ENCODE measurements around the gene KIAA0586.
A peak's percentile ranks its signal among the peaks of the same experiment; 100 is the strongest.
"Not testable (repeated sequence)": the region's sequence is repeated elsewhere in the genome, so short reads cannot be mapped to it uniquely, and the experiment has no call there.

KIAA0586 gene

GRCh38 chr14:58427281-58428117 lies at the start of gene KIAA0586, which contains the start of gene TIMM9:
TSS of gene KIAA0586 (plus strand) at chr14:58427719. CDS start at chr14:58428265, 546 bp downstream.
TSS of gene TIMM9 (minus strand) at chr14:58427531. CDS start at chr14:58411945, 15,586 bp downstream.
- DNase-seq = peak; percentile 98

- DNase-seq = no peak
These were observed 36.7 kb upstream of the KIAA0586 start for GRCh38 chr14:58390830-58391229.

GRCh38 chr14:58395562-58395811 lies 32.0 kb upstream of the KIAA0586 start:
- no peak for DNase-seq

- peak; percentile 81 to 83 for DNase-seq
These were observed 31.4 kb upstream of the KIAA0586 start, which contains the start of gene TOMM20L for GRCh38 chr14:58395812-58396788. TSS of gene TOMM20L (plus strand) at chr14:58395930. CDS start at chr14:58395958, 28 bp downstream.

- DNase-seq = no peak
These were observed 30.4 kb upstream of the KIAA0586 start for GRCh38 chr14:58397156-58397555.

- DNase-seq = no peak
These were observed 29.0 kb upstream of the KIAA0586 start for GRCh38 chr14:58398495-58398894.

- DNase-seq = no peak
These were observed 28.6 kb upstream of the KIAA0586 start for GRCh38 chr14:58398895-58399294.

- DNase-seq = no peak
These were observed 25.9 kb upstream of the KIAA0586 start for GRCh38 chr14:58401587-58401986.

GRCh38 chr14:58408681-58409215 lies 18.8 kb upstream of the KIAA0586 start:
- no peak for DNase-seq

GRCh38 chr14:58414845-58415244 lies 12.7 kb upstream of the KIAA0586 start:
- no peak for DNase-seq

GRCh38 chr14:58415636-58416547 lies 11.6 kb upstream of the KIAA0586 start:
- DNase-seq = no peak

GRCh38 chr14:58416934-58417333 lies 10.6 kb upstream of the KIAA0586 start:
- not testable (repeated sequence) for DNase-seq

GRCh38 chr14:58426670-58427280 lies 744 bp upstream of the KIAA0586 start:
- peak in 1 of 2 donors; percentile 52 for DNase-seq

GRCh38 chr14:58428118-58428683 lies 682 bp downstream of the KIAA0586 start:
- DNase-seq = peak; percentile 11 to 42

- DNase-seq = no peak
These were observed 2.6 kb downstream of the KIAA0586 start for GRCh38 chr14:58430156-58430555.

GRCh38 chr14:58439476-58439875 lies 12.0 kb downstream of the KIAA0586 start:
- DNase-seq = no peak

GRCh38 chr14:58444627-58445026 lies 17.1 kb downstream of the KIAA0586 start:
- DNase-seq = no peak

- no peak for DNase-seq
These were observed 28.2 kb downstream of the KIAA0586 start for GRCh38 chr14:58455593-58456265.

- DNase-seq = no peak
These were observed 33.3 kb downstream of the KIAA0586 start for GRCh38 chr14:58460772-58461171.

- DNase-seq = no peak
These were observed 35.6 kb downstream of the KIAA0586 start for GRCh38 chr14:58463147-58463546.

- DNase-seq = no peak
These were observed 37.1 kb downstream of the KIAA0586 start for GRCh38 chr14:58464652-58465051.

Data from CD4-positive, alpha-beta T cell treated with Interleukin-1 beta for 1 hour (primary cell).